GM18861 (cell line): ENCODE data around the gene GRM3.

ENCODE experiments used
- ATAC-seq: cut with Tn5 transposase; IDR thresholded peaks from one replicate; pipeline ENCODE4 v1.9.1; 2021; ENCODE audit not compliant: unreplicated experiment

The GRM3 gene

DNA sequence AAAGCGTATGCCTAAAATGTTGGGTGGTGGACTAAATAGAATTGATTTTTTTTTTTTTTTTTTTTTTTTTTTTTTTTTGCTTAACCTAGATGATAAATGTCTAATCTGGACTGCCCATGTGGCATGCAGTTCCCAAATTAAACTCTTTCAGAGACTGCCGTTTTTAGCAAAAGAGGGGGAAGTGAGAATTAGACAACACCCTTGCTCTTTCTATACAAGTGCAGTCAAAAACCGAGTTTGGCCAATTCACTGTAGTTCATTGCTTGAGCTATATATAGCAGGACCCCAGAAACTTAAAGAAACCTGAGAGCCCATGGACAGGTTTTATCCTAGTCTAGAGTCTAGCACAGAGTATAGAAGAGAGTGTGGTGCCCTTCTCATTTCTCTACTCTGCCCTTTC is 141.9 kb downstream of the GRM3 start:
- ATAC-seq: peak; percentile 84

DNA sequence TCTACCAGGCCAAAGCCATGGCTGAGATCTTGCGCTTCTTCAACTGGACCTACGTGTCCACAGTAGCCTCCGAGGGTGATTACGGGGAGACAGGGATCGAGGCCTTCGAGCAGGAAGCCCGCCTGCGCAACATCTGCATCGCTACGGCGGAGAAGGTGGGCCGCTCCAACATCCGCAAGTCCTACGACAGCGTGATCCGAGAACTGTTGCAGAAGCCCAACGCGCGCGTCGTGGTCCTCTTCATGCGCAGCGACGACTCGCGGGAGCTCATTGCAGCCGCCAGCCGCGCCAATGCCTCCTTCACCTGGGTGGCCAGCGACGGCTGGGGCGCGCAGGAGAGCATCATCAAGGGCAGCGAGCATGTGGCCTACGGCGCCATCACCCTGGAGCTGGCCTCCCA is 142.7 kb downstream of the GRM3 start:
- no peak for ATAC-seq

DNA sequence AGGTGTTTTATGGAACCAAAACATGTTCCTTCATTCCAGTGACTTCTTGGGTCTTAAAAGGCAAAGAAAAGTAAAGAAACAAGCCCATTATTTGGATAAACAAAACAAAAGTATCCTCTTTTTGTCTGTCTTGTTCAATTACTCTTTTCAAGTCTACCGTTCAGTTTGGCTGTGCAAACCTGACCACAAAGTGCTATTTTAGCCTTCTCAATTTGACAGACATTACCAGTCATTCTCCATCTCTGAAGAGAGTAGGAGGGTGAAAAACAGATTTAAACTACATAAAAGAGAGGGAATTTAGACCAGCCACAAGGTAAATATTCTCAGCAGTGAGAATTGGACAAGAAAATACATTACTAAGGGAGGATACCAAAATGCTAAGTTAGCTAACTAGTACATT is 145.2 kb downstream of the GRM3 start:
- ATAC-seq: peak; percentile 31

DNA sequence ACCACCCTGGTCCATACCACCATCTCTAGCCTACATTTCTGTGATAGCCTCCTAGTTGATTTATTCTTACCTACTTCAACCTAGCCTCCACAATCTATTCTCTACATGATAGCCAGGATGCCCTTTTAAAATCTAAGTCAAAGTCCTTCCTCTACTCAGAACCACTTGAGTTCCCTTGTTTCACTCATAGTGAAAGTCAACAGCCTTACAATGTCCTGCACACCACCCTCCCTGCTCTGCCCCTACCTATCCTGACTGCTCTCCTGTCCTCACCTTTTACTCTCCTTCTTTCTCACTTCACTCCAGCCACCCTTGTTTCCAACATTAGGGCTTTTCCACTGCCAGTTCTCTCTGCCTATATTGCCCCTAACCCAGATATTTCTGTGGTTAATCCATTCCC is 146.7 kb downstream of the GRM3 start:
- peak; percentile 55 for ATAC-seq

DNA sequence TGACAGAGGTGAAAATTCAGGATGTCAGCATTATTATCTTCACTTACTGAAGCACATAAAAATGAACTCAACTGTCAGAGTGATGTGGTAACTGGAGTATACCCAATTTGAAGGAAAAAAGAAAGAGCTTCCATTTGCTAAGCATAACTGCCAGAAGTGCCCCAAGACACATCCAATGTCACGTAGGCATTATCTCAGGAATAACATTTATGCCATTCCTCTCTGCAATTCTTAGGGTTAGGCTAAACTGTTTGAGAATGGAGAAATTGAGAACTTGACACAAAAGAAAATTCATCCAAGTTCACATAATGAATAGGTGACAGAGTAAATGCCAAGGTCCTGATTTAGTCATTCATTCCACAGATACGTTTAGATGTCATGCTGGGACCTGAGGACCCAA is 148.6 kb downstream of the GRM3 start:
- ATAC-seq: no peak

DNA sequence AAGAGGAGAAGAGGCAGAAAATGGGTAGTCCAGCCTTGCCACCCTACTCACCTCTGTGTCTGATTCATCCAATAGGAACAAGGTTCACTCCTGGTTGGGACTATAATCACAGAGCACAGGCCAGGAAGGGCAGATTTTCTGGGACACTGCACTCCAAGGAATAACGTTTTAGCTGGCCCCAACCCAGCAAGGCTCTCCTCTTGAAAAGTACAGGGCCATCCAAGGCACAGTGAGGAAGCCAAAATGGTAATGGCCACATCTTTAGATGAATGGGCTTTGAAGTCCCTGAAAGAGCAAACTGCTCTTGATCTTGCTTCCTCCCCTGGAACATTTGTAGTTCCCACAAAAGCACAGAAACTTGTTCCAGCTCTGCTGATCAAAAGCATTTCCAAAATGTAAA is 149.4 kb downstream of the GRM3 start:
- ATAC-seq: no peak

DNA sequence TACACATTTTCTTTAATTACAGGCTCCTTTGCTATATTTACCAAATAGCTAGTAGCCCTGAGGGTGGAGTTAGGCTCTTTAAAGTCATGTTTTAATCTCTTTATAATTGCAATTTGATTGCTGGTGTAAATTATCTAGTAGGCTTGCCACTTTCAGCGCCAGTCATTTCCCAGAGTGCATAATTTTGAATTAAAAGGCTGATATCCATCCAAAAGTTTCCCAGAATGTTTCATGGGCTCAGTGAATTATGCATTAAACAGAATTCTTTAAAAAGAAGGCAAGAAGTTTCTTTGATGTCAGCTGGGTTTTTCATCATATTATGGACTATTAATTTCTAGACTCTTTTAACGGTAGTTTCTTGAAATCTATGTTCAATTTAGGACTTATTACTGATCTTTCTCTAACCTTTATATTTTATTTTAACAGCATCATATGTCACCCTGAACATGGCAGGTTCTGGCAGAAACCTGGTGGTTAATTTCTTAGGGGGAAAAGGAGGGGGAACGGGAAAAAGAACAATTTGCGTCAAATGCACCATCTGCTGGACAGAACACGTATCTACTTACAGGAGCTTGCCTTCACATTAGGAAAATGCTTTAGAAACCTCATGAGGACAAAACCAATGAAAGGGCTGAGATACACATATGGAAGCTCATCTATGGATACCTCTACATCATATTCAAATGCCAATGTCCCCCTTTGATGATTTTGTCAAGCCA is 171.1 kb downstream of the GRM3 start:
- ATAC-seq: no peak

DNA sequence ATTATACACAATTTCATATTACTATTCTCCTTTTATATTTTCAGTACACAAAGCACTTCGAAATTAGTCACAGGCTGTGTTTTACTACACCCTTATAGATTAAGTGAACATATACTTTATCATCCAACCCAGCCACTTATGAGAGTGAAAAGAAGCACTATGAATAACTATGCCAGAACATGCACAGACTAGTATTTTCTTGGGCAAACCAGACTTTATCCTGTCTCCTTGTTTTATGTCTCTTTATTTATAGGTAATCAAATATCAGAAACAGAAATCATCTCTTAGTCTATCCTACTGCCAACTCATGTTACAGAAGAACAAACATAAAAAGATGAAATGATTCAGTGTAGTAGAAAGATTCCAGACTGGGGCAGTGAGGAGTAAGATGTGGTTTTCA is 171.8 kb downstream of the GRM3 start:
- ATAC-seq: no peak

DNA sequence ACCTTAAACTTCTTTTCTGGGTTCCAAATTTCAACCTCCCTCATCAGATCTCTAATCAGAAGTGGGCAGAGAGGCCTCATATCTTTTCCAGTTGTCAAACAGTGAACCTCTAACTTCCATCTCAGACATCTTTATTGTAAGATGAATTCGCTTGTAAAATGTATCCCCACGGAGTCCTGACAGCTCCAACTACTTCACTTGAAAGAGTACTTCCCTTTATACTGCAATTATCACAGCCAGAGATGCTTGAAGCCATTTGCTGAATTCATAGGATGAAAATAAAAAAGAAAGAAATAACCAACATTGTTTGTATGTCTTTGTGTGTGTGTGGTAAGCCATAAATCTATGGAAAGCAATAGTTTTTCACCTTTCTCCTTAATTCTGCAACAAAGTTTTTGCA is 175.2 kb downstream of the GRM3 start:
- ATAC-seq: no peak

DNA sequence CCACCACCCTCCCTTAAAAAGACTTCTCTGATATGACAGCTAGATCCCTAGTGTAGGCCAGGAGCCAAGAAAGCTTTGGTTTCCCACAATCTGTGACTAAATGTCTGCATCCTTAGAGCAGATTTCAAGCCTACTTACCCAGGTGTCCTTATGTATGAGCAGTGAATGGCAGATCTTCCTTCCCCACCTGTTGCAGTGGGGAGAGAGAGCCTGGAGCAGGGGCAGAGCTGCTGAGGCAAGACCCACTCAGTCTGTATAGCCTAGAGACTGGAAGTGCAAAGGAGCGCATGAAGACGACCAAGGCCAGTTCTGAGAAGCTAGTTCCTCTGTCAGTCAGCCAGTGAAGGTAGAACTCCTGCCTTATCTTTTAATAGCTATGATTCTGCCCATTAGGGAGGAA is 180.1 kb downstream of the GRM3 start:
- no peak for ATAC-seq

DNA sequence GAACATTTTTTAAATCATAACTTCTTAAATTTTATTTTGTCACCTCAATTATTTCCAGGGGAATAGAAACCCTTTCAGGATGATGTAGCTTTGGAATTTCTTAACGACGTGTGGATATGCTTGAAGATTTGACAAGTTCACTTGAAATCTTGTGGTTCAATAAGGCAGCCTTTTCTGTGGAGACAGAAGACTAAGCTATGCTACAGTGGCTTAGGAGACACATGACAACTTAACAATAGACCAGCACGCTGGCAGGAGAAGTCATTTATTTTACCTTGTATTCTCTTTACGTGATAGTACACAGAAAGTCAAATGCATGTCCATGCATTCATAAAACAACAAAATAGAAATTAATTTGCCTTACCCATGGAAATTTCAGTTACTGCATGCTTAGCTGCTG is 181.6 kb downstream of the GRM3 start:
- ATAC-seq: no peak

DNA sequence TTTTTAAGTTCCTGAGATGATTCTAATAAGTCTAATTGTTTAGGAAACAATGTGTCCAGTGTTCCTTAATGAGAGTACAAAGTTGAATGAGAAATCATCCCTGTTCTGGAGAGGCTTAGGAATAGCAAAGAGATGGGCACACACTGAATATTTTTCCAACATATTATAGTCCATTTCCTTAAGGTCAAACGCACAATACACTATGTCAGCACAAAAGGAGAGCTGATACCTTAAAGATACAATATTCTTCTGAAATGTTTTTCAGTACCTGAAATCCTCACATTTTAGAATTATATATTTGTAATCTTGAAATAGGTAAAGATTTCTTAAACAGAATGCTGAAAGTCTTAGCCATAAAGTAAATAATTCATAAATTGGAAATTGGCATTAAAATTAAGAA is 183.2 kb downstream of the GRM3 start:
- no peak for ATAC-seq

DNA sequence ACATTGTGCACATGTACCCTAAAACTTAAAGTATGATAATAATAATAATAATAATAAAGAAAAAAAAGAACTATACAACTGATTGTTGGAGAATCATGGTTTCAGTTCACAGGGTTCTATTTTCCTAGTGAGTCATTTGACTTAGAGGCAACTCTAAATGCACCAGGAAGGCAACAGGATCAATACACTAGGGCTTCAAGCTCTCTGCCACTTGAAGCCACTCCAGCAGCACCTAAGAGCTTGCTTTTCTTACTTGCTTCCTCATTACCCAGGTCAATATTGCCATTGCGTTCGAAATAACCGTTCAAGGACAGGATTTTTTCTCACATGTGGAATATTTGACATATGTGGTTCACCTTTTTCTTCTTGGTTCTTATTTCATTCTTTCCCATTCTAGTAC is 189.7 kb downstream of the GRM3 start:
- no peak for ATAC-seq

DNA sequence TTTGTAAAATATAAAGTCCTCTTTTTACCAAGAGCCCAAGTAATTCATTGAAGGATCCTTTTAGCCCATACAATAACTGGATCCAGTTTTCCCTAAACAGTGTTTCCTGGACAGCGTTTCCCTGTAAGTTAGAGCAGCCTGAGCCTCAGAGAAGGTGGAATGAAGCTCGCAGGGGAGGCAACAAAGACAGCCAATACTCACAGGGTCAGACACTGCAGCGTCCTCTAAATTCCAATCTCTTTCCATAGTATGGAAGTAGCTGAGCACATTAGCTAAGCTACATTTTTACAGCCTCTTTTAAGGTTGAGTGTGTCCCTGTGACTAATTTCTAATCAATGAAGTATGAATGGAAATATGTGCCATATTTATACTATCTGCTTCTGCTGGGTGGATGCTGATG is 193.5 kb downstream of the GRM3 start:
- ATAC-seq: no peak

DNA sequence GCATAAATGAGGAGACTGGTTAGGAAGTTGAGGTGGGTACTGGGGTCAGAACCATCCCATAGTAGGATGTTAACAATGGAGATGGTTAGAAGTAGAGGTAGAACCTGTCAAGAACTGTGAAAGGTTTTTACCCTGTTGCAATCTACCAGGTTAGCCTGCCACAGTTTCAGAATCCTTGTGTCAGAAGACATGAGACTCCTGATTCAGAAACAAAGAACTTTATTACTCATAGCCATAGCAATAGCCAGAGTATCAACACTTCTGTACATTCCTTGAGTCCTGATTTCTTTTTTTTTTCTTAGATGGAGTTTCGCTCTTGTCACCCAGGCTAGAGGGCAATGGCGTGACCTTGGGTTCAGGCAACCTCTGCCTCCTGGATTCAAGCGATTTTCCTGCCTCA is 200.9 kb downstream of the GRM3 start:
- ATAC-seq: no peak

DNA sequence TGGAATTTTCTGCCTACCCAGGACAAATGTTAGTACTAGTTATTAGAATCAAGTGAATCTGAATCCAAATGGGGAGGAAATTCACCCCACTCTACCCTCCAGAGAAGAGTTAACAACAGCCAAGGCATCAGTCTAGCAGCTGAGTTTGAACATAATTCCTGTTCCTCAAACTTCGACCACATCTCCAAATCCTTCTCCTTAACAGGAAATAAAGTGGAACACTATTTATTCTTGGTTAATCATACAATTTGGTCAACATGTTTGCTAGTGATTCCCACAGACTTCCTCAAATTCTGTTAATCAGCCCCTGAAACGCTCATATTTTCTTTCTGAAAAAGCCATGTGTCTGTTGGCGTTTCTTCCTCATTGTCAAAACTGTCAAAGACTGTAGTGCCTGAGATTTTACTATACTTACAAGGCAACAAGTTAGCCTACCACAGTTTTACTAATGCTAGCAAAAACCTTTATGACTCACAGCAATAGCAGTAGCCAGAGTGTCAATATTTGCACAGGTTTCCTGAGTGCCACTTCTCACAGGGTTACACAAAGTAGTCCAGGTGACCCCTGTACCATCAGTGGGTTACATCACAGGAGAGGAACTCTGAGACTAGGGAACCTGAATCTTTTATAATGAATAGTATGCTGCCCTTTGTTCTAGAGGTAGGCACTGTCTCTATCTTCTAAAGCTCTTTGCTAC is 202.9 kb downstream of the GRM3 start:
- ATAC-seq: no peak

DNA sequence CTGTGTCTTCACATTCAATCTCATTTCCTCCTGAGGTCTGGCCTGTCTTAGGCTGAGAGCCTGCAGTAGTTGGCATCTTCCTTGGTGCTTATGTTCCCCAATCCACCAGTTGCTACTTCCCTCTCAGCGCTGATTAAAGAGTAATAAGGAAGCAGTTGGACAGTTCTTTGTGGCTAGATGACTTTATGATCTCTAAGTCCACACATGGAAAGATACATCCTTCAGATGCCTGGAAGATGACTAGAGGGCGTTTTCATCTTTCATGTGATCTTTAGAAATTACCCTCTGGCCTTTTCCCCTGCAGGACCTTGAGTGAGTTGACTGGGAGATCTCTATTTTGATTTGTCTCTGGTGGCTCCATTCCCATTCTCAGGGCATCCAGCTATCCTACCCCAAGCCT is 204.5 kb downstream of the GRM3 start:
- no peak for ATAC-seq

DNA sequence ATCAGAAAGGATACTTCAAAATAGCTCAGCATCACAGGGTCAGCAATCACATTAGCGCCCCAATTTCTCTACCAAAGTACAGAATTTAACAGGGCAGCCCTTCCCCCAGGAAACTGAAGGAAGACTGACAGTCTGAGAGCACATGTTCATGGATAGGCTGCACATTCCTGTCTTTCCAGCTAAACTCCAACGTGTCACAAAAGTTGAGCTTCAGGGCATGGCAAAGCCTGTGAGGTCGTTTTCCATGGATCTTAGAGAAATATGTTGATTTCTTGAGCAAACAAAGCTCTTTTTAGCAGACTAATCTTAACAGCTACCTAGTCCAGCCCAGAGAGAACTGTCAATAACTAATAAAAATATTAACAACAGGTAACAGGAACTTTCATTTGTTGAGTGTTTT is 207.9 kb downstream of the GRM3 start:
- no peak for ATAC-seq

DNA sequence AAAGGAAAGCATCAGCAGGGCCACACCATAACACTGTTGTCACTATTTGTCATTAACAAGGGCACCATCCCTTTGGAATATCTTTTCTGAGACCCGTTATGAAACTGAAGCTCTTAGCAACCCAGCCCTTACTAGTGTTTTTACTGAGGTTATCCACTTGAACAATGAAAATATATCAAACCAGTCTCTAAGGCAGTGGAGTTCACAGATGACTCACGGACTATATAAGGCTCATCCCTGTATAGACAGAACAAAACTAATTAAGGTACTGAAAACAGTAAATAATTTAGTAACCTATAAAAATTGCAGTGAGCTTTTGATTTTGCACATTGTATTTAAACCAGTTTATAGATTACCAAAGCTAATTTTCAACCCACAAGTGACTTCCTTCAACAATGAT is 219.7 kb downstream of the GRM3 start:
- ATAC-seq: peak; percentile 96

DNA sequence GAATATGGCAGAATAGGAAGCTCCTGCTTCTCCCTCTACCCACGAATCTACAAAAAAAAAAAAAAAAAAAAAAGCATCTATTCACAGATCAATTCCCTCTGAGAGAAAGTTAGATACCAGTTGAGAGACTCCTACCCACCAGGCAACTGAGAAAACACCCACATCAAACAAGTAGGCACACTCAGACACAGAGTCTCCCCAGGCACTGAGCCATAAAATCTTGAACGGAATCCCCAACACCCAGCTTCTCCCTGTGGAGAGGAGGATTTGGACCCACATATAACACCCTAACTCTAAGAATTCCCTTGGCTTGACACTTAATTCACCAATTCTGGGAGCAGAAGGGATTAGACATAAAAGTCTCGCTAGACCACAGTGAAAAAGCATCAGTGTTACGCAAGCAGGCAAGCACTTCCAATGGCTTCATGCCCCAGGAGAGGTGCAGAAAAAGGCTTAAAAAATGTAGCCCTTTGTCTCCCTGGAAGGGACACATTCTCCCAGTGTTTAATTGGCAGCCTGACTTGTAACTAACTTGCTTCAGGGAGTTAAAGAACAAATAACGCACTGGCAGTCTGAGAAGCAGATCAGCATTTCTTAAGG is 223.6 kb downstream of the GRM3 start:
- ATAC-seq: no peak

DNA sequence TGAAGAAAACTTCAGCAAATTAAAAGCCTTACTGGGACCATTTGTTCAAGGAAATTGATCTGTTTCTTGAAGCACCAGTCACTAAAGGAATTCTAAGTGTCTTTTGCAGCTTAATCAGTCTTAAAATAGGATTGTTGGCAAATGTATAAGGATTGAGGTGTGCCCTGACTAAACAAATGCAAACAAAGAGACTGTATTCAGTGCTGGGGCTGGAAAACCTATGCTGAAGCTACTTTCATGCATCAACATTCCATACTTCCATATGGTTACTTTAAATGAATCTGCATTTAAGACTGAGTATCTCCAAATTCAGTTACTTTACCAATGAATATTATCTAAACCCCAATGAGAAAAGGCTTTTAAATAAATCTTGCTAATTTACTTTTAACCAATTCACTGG is 232.4 kb downstream of the GRM3 start:
- no peak for ATAC-seq

DNA sequence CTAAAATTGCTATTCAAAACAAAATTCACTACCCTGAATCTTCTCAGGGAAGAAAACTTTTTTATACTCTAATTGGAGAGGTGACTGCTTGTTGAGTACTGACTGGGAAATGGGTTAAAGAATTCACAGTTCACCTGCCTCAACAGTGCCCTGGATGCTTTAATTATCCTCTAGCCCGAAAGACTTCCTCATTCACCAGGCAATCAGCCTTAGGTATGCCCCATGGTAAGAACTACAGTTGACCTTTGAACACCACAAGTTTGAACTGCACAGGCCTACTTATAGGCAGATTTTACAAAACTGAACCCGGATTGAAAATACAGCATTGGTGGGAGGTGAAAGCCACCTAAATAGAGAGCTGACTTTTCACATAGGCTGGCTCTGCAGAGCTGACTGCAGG is 240.4 kb downstream of the GRM3 start:
- no peak for ATAC-seq

DNA sequence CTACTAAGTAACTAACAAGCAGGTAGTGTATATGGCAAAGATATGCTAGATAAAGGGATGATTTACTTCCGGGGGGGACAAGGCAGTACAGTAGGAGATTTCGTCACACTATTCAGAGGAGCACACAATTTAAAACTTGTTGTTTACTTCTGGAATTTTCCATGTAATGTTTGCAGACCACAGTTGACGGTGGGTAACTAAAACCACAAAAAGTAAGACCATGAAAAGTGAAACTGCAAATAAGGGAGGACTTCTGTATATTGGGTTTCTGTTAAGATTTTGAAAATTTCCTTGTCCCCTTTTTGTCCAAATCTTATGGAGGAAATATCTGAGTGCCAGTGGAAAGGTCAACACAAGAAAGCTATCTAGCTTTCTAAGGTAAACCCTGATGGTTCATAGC is 245.8 kb downstream of the GRM3 start:
- ATAC-seq: no peak
